HG03460 (cell line): ENCODE results near the gene PLEK2.
"Not testable (repeated sequence)": the region's sequence is repeated elsewhere in the genome, so short reads cannot be mapped to it uniquely, and the experiment has no call there.

Source experiments
- ATAC-seq: cut with Tn5 transposase; IDR thresholded peaks from one replicate; pipeline ENCODE4 v1.9.1; 2021; ENCODE audit not compliant: unreplicated experiment

Gene PLEK2

GRCh38 chr14:67411820-67412421 is at the start of gene PLEK2:
Gene PLEK2 (minus strand): TSS chr14:67412165. CDS start chr14:67412059, 106 bp downstream.
- ATAC-seq = no peak

GRCh38 chr14:67461341-67461985 is 49.5 kb upstream of the PLEK2 start:
- ATAC-seq = no peak

- no peak for ATAC-seq
Measured at GRCh38 chr14:67459336-67459735, 47.4 kb upstream of the PLEK2 start.

- ATAC-seq = no peak
Measured at GRCh38 chr14:67457782-67458181, 45.8 kb upstream of the PLEK2 start.

GRCh38 chr14:67456732-67457131 is 44.8 kb upstream of the PLEK2 start:
- no peak for ATAC-seq

GRCh38 chr14:67453575-67454300 is 41.8 kb upstream of the PLEK2 start:
- ATAC-seq = no peak

GRCh38 chr14:67451667-67452066 is 39.7 kb upstream of the PLEK2 start:
- ATAC-seq = not testable (repeated sequence)

- ATAC-seq = no peak
Measured at GRCh38 chr14:67449096-67449495, 37.1 kb upstream of the PLEK2 start.

GRCh38 chr14:67447033-67447381 is 35.0 kb upstream of the PLEK2 start:
- no peak for ATAC-seq

- no peak for ATAC-seq
Measured at GRCh38 chr14:67446371-67447032, 34.5 kb upstream of the PLEK2 start.

- no peak for ATAC-seq
Measured at GRCh38 chr14:67444395-67444794, 32.4 kb upstream of the PLEK2 start.

GRCh38 chr14:67442139-67442906 is 30.4 kb upstream of the PLEK2 start:
- no peak for ATAC-seq

- no peak for ATAC-seq
Measured at GRCh38 chr14:67441672-67442071, 29.7 kb upstream of the PLEK2 start.

GRCh38 chr14:67441256-67441655 is 29.3 kb upstream of the PLEK2 start:
- no peak for ATAC-seq

- no peak for ATAC-seq
Measured at GRCh38 chr14:67440513-67440912, 28.5 kb upstream of the PLEK2 start.

GRCh38 chr14:67438969-67439368 is 27.0 kb upstream of the PLEK2 start:
- no peak for ATAC-seq

GRCh38 chr14:67436006-67436866 is 24.3 kb upstream of the PLEK2 start:
- no peak for ATAC-seq

- no peak for ATAC-seq
Measured at GRCh38 chr14:67435603-67436002, 23.6 kb upstream of the PLEK2 start.

- ATAC-seq = no peak
Measured at GRCh38 chr14:67432050-67432564, 20.1 kb upstream of the PLEK2 start.
